GM23338 (cell line): ENCODE data around the gene YAP1. TPM values are rescaled to one million over a fixed set of nuclear protein-coding genes. Genes with fewer than 3 reads are reported as not detected.

Experiments used
- ATAC-seq: fragments of 200-7000 bp; cut with Tn5 transposase; 3 replicates; pipeline ENCODE4 v1.9.1; 2020
- DNase-seq: peaks from one replicate; pipeline ENCODE4 v3.0.0-alpha.2; 2015; ENCODE audit warnings: low spot score
- H2AFZ ChIP-seq: fragments of 200-600 bp; sonication (generic); 2 replicates; pipeline ENCODE4 v1.8.0; 2016; ENCODE audit warnings: antibody characterized with exemption, mild to moderate bottlenecking, moderate library complexity
- H3F3A ChIP-seq: fragments of 200-600 bp; sonication (generic); replicated peaks from 2 replicates; pipeline ENCODE4 v1.8.0; 2017; ENCODE audit warnings: antibody characterized with exemption, mixed run types, low read depth
- H3K27ac ChIP-seq: fragments of 200-600 bp; sonication (generic); 2 replicates; pipeline ENCODE4 v1.6.1; 2016; ENCODE audit warnings: low read depth
- H3K27me3 ChIP-seq: fragments of 200-600 bp; sonication (generic); 2 replicates; pipeline ENCODE4 v1.8.0; 2016; ENCODE audit warnings: mild to moderate bottlenecking, mixed run types, moderate library complexity; ENCODE audit not compliant: insufficient read depth
- H3K36me3 ChIP-seq: fragments of 200-600 bp; sonication (generic); 2 replicates; pipeline ENCODE4 v1.8.0; 2016; ENCODE audit warnings: mild to moderate bottlenecking; ENCODE audit not compliant: insufficient read depth
- H3K4me1 ChIP-seq: fragments of 200-600 bp; sonication (generic); 2 replicates; pipeline ENCODE4 v1.8.0; 2016; ENCODE audit warnings: mild to moderate bottlenecking, moderate library complexity; ENCODE audit not compliant: insufficient read depth
- H3K4me2 ChIP-seq: fragments of 200-600 bp; sonication (generic); 2 replicates; pipeline ENCODE4 v1.7.1; 2017; ENCODE audit warnings: mixed run types
- H3K4me3 ChIP-seq: fragments of 200-600 bp; sonication (generic); 2 replicates; pipeline ENCODE4 v1.6.1; 2016; ENCODE audit warnings: mixed run types
- H3K79me2 ChIP-seq: fragments of 200-600 bp; sonication (generic); replicated peaks from 2 replicates; pipeline ENCODE4 v1.8.0; 2017; ENCODE audit warnings: mild to moderate bottlenecking; ENCODE audit not compliant: insufficient read depth
- H3K9me2 ChIP-seq: fragments of 200-600 bp; sonication (generic); 2 replicates; pipeline ENCODE4 v1.8.0; 2017; ENCODE audit not compliant: insufficient read depth
- H4K20me1 ChIP-seq: fragments of 200-600 bp; sonication (generic); replicated peaks from 2 replicates; pipeline ENCODE4 v1.8.0; 2017; ENCODE audit warnings: mild to moderate bottlenecking; ENCODE audit not compliant: insufficient read depth
- H3K27ac Mint-ChIP-seq: 2 replicates; pipeline ENCODE4 v1.8.0; 2020; ENCODE audit warnings: inconsistent platforms, mild to moderate bottlenecking, moderate library complexity, mixed read lengths
- H3K27me3 Mint-ChIP-seq: 3 replicates; pipeline ENCODE4 v1.8.0; 2022; ENCODE audit warnings: low read depth, mild to moderate bottlenecking, moderate library complexity, mixed read lengths, inconsistent platforms; ENCODE audit not compliant: insufficient read depth, poor library complexity
- H3K36me3 Mint-ChIP-seq: 3 replicates; pipeline ENCODE4 v1.8.0; 2021; ENCODE audit warnings: low read depth, mild to moderate bottlenecking, inconsistent platforms, moderate library complexity, mixed read lengths
- H3K4me1 Mint-ChIP-seq: 3 replicates; pipeline ENCODE4 v1.8.0; 2020; ENCODE audit warnings: mild to moderate bottlenecking, inconsistent platforms, mixed read lengths
- H3K4me3 Mint-ChIP-seq: 3 replicates; pipeline ENCODE4 v1.8.0; 2021; ENCODE audit warnings: moderate library complexity, mild to moderate bottlenecking, inconsistent platforms, mixed read lengths
- H3K9me3 Mint-ChIP-seq: 3 replicates; pipeline ENCODE4 v1.8.0; 2020; ENCODE audit warnings: moderate library complexity, mild to moderate bottlenecking, inconsistent platforms, mixed read lengths
- CREB1 ChIP-seq: fragments of 250-450 bp; sonication (Bioruptor Pico); IDR thresholded peaks from 2 replicates; pipeline ENCODE4 v1.5.0; 2020; ENCODE audit warnings: low read depth, mild to moderate bottlenecking, moderate library complexity
- EZH2 ChIP-seq: fragments of 200-600 bp; sonication (generic); IDR thresholded peaks from one replicate; pipeline ENCODE4 v1.8.0; 2017; ENCODE audit warnings: antibody characterized with exemption, mild to moderate bottlenecking, low read depth; ENCODE audit not compliant: unreplicated experiment
- EZH2phosphoT487 ChIP-seq: fragments of 200-600 bp; sonication (generic); IDR thresholded peaks from one replicate; pipeline ENCODE4 v1.8.1; 2018; ENCODE audit warnings: antibody characterized with exemption; ENCODE audit not compliant: unreplicated experiment
- JUNB ChIP-seq: IDR thresholded peaks from one replicate; pipeline ENCODE4 v1.6.1; 2016; ENCODE audit warnings: antibody characterized with exemption; ENCODE audit not compliant: unreplicated experiment
- NANOG ChIP-seq: IDR thresholded peaks from 2 replicates; pipeline ENCODE4 v1.6.1; 2016; ENCODE audit warnings: antibody characterized with exemption, borderline replicate concordance
- POLR2AphosphoS5 ChIP-seq: IDR thresholded peaks from 2 replicates; pipeline ENCODE4 v1.6.1; 2016; ENCODE audit warnings: antibody characterized with exemption, low read depth
- REST ChIP-seq: IDR thresholded peaks from one replicate; pipeline ENCODE4 v1.6.1; 2018; ENCODE audit warnings: antibody characterized with exemption; ENCODE audit not compliant: unreplicated experiment
- STAT1 ChIP-seq: IDR thresholded peaks from one replicate; pipeline ENCODE4 v1.6.1; 2016; ENCODE audit warnings: antibody characterized with exemption; ENCODE audit not compliant: unreplicated experiment
- ZNF114 ChIP-seq: fragments of 250-450 bp; sonication (Bioruptor Pico); IDR thresholded peaks from 2 replicates; pipeline ENCODE4 v1.5.0; 2020; ENCODE audit warnings: mild to moderate bottlenecking, moderate library complexity
- ZNF331 ChIP-seq: fragments of 250-450 bp; sonication (Bioruptor Pico); IDR thresholded peaks from 2 replicates; pipeline ENCODE4 v1.5.0; 2020; ENCODE audit warnings: low read depth, mild to moderate bottlenecking, moderate library complexity
- ZNF462 ChIP-seq: fragments of 250-450 bp; sonication (Bioruptor Pico); IDR thresholded peaks from 2 replicates; pipeline ENCODE4 v1.5.0; 2020; ENCODE audit warnings: mild to moderate bottlenecking, moderate library complexity
- polyA plus RNA-seq: library from polyadenylated mRNA; unstranded; fragments of >200 nt; fragmentation: Nextera tagmentation; extraction: Ambion mirVana; gene quantifications from 2 replicates; pipeline ENCODE4 v1.2.1, GENCODE V29; 2016
- total RNA-seq: library from RNA; depleted of rRNA; stranded (reverse); fragments of >200 nt; shearing (Covaris generic); gene quantifications from 2 replicates; pipeline ENCODE4 v1.2.3, GENCODE V29; 2014
- TF ChIP-seq, protein P1 (sequence below), 2 experiments: fragments of 200-600 bp in 1 of 2; sonication (generic) in 1 of 2; conservative IDR thresholded peaks; 2 replicates each; pipeline versions ENCODE4 v1.5.1 to v1.6.1; 2016 to 2017; ENCODE audit warnings: antibody characterized with exemption in 2 of 2, low read depth in 2 of 2, mild to moderate bottlenecking in 2 of 2, moderate library complexity in 1 of 2
- TF ChIP-seq, protein P2 (sequence below): IDR thresholded peaks from 2 replicates; pipeline ENCODE4 v1.6.1; 2016; ENCODE audit warnings: antibody characterized with exemption

YAP1 gene
- total and polyA plus RNA-seq, 2 experiments from 2014 or later = 17.2 to 155 TPM

GRCh38 chr11:102166175-102167064 is 56.2 kb downstream of the YAP1 start:
- no peak for TF ChIP-seq STAT1
- no peak for TF ChIP-seq ZNF331 (CRISPR knock-in tag)
- no peak for TF ChIP-seq ZNF114 (CRISPR knock-in tag)
- TF ChIP-seq, protein P1, sequence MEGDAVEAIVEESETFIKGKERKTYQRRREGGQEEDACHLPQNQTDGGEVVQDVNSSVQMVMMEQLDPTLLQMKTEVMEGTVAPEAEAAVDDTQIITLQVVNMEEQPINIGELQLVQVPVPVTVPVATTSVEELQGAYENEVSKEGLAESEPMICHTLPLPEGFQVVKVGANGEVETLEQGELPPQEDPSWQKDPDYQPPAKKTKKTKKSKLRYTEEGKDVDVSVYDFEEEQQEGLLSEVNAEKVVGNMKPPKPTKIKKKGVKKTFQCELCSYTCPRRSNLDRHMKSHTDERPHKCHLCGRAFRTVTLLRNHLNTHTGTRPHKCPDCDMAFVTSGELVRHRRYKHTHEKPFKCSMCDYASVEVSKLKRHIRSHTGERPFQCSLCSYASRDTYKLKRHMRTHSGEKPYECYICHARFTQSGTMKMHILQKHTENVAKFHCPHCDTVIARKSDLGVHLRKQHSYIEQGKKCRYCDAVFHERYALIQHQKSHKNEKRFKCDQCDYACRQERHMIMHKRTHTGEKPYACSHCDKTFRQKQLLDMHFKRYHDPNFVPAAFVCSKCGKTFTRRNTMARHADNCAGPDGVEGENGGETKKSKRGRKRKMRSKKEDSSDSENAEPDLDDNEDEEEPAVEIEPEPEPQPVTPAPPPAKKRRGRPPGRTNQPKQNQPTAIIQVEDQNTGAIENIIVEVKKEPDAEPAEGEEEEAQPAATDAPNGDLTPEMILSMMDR (conservative IDR thresholded peaks at IDR 0.05; ENCODE audit: low read depth in 2 of 2) = no peak
- no peak for TF ChIP-seq NANOG
- TF ChIP-seq ZNF462 (CRISPR knock-in tag) = no peak
- no peak for TF ChIP-seq CREB1 (CRISPR knock-in tag)
- no peak for TF ChIP-seq EZH2phosphoT487
- TF ChIP-seq JUNB = no peak
- TF ChIP-seq EZH2 = no peak
- TF ChIP-seq, protein P2, sequence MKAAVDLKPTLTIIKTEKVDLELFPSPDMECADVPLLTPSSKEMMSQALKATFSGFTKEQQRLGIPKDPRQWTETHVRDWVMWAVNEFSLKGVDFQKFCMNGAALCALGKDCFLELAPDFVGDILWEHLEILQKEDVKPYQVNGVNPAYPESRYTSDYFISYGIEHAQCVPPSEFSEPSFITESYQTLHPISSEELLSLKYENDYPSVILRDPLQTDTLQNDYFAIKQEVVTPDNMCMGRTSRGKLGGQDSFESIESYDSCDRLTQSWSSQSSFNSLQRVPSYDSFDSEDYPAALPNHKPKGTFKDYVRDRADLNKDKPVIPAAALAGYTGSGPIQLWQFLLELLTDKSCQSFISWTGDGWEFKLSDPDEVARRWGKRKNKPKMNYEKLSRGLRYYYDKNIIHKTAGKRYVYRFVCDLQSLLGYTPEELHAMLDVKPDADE = no peak
- no peak for TF ChIP-seq REST
- no peak for TF ChIP-seq POLR2AphosphoS5
- Histone ChIP-seq H3K79me2 (peaks cover 80% of the 10 kb centered on the region), H3K27me3 (no peaks in the 10 kb centered on the region), H3F3A (no peaks in the 10 kb centered on the region), H3K4me2 (no peak overlapping the region), H3K9me2 (no peaks in the 10 kb centered on the region), H3K4me1 (peaks cover 16% of the 10 kb centered on the region; the same call in 1 of the 2 replicates), H3K36me3 (no peaks in the 10 kb centered on the region), H3K4me3 (no peak overlapping the region), H3K27ac (no peak overlapping the region), H2AFZ (no peak overlapping the region), H4K20me1 (0 out of 2 replicates have a peak, but pooled peaks cover 3% of the 10 kb centered on the region)
- H3K27me3 Mint-ChIP-seq = peaks cover 2% of the 10 kb centered on the region
- no peak for ATAC-seq
- peaks cover 19% of the 10 kb centered on the region; the same call in 2 of the 3 replicates for H3K4me1 Mint-ChIP-seq
- no peak for DNase-seq
- H3K27ac Mint-ChIP-seq = 0 out of 2 replicates have a peak overlapping the region, but pooled peaks have one; percentile 13
- H3K9me3 Mint-ChIP-seq = no peaks in the 10 kb centered on the region
- H3K4me3 Mint-ChIP-seq = no peak overlapping the region
- H3K36me3 Mint-ChIP-seq = peaks cover 27% of the 10 kb centered on the region; the same call in 2 of the 3 replicates
